Sigmoid colon (tissue), 4 donors: ENCODE results near the gene DSCAML1.

Source experiments
- EP300 ChIP-seq, 4 donors: sonication (generic); formaldehyde crosslinking; IDR thresholded peaks; one replicate each; pipeline ENCODE4 v1.6.1; 2017; ENCODE audit warnings: antibody characterized with exemption in 4 of 4
- TF ChIP-seq, protein P1 (sequence below), 4 experiments: fragments of 450-650 bp in 3 of 4; fragments of 200-600 bp in 1 of 4; IDR thresholded peaks; one replicate each; pipeline ENCODE4 v1.5.1; 2016 to 2019; ENCODE audit warnings: antibody characterized with exemption in 4 of 4, mild to moderate bottlenecking in 3 of 4, moderate library complexity in 2 of 4

DNA sequence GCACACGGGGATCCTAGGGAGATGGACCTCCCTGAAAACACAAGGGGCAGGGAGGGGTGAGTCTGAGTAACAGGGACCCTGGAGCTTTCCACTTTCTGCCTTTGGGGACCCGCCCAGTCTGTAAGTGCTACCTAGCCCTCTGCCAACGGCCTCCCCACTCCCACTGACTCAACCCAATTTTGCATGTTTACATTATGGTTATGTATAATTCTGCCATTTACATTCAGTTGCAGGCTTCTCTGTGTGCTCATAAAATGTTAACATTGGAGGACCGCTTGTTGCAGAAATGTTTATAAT is 105.8 kb downstream of the DSCAML1 start:
- TF ChIP-seq, protein P1, sequence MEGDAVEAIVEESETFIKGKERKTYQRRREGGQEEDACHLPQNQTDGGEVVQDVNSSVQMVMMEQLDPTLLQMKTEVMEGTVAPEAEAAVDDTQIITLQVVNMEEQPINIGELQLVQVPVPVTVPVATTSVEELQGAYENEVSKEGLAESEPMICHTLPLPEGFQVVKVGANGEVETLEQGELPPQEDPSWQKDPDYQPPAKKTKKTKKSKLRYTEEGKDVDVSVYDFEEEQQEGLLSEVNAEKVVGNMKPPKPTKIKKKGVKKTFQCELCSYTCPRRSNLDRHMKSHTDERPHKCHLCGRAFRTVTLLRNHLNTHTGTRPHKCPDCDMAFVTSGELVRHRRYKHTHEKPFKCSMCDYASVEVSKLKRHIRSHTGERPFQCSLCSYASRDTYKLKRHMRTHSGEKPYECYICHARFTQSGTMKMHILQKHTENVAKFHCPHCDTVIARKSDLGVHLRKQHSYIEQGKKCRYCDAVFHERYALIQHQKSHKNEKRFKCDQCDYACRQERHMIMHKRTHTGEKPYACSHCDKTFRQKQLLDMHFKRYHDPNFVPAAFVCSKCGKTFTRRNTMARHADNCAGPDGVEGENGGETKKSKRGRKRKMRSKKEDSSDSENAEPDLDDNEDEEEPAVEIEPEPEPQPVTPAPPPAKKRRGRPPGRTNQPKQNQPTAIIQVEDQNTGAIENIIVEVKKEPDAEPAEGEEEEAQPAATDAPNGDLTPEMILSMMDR (IDR thresholded peaks at IDR 0.05) = no peak
- TF ChIP-seq EP300 (IDR thresholded peaks at IDR 0.05) = no peak
